CD4-positive, alpha-beta T cell treated with Interleukin-4 for 1 hour (primary cell): ENCODE results near the gene SPN.
"Not testable (repeated sequence)": the region's sequence is repeated elsewhere in the genome, so short reads cannot be mapped to it uniquely, and the experiment has no call there.

Experiments used
- DNase-seq, 2 donors: peaks; one replicate each; pipeline ENCODE4 v3.0.0-alpha.2; 2020 to 2022

SPN gene, protein sequence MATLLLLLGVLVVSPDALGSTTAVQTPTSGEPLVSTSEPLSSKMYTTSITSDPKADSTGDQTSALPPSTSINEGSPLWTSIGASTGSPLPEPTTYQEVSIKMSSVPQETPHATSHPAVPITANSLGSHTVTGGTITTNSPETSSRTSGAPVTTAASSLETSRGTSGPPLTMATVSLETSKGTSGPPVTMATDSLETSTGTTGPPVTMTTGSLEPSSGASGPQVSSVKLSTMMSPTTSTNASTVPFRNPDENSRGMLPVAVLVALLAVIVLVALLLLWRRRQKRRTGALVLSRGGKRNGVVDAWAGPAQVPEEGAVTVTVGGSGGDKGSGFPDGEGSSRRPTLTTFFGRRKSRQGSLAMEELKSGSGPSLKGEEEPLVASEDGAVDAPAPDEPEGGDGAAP

GRCh38 chr16:29663016-29663806, at the start of gene SPN:
Gene SPN, plus strand, starts transcription at chr16:29663247. Its CDS starts 482 bp downstream, at chr16:29663729.
- DNase-seq, result peak in 1 of 2 donors; percentile 41

DNA sequence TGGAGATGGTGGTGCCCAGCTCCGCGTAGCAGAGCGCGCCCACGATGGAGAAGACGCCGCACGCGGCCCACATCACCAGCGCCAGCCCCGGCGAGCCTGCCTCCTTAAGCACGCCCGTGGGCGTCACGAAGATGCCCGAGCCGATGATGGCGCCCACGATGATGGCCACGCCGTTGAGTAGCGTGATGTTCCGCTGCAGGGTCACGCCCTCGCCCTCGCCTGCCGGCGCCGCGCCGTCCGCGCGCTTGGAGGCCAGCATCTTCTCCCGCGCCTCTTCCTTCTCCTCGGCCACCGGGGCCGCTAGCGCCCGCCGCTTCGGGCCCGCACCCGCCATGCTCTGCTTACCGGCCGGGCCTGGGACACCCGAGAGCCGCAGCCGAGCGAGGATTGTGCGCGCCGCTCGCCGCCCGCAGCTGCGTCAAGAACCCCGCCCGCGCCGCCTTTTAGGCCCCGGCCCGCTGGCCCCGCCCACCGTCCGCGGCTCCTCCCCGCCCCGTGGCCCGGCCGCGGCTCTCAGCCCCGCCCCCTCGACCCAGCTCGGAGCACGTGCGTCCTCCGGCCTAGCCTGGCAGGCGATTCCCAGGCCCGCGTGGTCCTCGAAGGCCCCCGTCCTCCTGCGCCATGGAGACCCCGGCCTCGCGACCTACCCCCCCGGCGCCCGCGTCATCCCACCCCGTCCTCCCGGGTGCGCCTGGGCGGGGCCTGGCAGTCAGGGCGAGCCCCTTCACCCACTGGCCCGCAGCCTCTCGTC, 49.6 kb upstream of the SPN start:
- DNase-seq, result peak; percentile 90 to 92

DNA sequence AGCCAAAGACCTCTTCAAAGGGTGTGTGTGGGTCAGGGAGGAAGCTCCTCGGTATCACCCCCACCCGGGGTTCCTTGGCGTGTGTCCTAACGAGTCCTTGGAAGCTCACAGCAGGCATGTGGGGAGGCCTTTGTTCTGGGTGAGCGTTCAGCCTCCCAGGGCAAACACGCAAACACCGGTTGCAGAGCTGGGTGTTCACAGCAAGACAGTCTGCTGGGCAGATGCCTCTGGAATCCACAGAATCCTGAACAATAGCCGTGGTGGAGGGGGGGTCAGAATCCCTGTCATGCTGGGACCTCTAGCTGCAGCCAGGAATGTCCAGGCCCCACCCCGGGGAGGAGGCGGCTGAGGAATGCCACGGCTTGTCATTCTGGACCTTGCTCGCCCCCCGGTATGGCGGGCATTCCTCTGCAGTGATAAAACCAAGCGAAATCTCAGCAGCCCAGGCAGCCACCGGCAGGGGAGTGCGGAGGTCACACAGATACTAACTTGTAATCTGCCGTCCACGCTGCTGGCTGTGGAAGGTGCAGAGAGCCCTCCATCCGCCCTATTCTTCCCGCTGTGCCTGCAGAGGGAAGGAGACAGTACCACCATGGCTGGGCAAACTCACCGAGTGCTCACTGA, 48.2 kb upstream of the SPN start:
- DNase-seq, result not testable (repeated sequence)

DNA sequence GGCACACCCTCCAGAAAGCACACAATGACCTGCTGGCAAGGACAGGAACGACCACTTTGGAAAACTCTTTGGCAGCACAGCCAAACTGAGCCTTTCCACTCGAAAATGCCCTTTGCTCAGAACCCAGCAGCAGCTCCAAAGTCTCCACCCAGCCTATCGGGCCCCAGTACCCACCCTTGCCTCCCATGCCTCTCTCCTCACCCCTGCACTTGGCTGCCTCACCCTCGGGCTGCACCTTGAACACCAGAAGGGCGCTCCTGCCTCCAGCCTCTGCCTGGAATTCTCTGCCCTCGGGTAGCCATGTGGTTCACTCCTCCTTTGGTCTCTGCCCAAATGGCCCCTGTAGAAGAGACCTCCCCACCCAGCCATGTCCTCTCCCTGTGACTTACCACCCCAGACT, 46.9 kb upstream of the SPN start:
- DNase-seq, result not testable (repeated sequence)

DNA sequence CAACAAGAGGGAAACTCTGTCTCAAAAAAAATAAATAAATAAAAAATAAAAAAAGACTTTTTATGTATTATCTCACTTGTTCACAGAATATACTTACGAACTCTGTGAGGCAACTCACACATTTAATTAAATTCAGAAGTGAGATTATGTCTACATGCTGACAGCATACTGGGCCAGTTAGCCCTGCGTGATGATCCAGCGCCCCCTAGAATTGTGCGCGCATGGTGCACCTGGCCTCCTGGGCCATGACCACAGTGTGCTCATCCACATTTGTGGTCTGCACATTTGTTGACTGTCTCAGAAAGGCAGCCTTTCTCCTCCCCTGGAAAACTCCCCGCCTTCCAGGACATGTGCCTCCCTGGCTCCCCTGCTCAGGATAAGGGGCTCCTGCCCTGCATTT, 42.5 kb upstream of the SPN start:
- DNase-seq, result peak; percentile 26 to 51

- not testable (repeated sequence) for DNase-seq
Measured at GRCh38 chr16:29622738-29623137, 40.3 kb upstream of the SPN start.

- DNase-seq, result not testable (repeated sequence)
Measured at GRCh38 chr16:29623253-29623652, 39.8 kb upstream of the SPN start.

- DNase-seq, result not testable (repeated sequence)
Measured at GRCh38 chr16:29625114-29625513, 37.9 kb upstream of the SPN start.

- DNase-seq, result peak; percentile 66 to 69
Measured at GRCh38 chr16:29626778-29627331, 36.2 kb upstream of the SPN start.

GRCh38 chr16:29627661-29628075, 35.4 kb upstream of the SPN start:
- peak; percentile 19 to 32 for DNase-seq

DNA sequence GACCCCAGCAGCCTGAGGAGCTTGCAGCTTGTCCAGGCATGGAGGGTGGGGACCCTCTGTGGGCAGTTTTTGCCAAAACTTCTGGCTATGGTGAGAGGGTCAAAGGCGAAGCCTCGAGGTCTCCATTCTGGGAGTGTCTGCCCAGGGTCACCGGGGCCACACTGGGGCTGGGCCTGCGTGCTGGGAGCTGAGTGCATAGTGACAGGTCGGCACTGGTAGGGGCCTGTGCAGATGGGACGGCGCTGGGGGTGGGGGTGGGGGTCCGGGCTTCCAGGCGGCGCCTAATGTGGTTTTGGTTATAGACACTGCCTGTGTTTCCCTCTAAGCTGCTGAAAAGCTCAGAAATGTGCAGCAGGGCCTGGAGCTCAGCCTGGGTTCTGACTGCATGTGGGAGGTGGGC, 34.3 kb upstream of the SPN start:
- not testable (repeated sequence) for DNase-seq

DNA sequence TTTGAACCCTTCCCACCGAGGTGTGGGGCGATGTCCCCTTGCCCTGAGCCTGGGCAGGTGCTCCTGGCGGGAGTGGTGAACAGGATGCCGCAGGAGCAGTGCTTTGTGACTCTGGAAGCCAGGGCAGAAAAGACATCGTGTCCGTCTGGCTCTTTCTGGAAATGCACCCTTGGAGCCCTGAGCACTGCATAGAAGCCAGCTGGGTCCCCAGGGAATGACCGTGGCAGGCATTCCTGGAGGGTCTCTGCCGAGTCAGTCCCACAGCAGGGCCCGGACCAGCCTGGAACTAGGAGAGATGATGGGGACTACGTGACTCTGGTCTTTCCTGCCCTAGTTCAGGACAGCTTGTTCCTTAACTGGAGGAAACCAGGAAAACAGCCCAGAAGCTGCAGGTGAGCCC, 33.7 kb upstream of the SPN start:
- not testable (repeated sequence) for DNase-seq

DNA sequence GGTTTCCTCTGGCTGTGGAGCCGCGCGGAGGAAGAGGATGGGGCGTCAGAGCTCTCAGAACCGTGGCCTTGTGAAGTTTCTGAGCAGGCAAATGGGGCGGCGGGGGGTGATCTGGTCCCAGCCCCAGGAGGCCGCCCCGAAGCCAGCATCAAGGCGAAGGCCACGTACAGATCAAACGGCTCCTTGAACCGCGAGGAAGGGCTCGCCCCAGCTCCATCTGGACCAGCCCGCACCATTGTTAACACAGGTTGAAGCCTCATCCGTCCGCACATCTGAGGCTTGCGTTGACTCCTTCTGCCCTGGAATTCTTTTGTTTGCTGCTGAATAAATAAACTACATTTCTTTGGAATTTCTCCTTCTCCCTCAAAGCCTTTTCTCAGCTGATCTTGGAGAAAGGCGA, 31.4 kb upstream of the SPN start:
- not testable (repeated sequence) for DNase-seq

DNA sequence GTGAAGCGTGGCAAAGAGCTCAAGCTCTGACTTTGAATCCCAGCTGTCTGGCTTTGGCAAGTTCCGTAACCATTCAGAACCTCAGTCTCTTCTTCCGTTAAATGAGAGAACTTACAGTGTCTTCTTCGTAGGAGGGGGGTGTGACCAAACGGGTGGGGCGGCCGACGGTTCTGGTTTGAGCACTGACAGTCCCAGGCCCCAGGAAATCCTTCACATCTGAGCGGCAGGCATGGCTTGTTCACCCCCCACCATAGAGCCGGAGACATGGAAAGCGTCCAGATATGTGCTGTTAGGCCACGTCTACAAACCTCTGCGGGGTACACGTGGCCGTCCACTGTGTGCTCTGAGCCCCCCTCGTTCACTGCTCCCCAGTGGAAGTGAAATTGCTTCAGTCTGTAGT, 27.1 kb upstream of the SPN start:
- not testable (repeated sequence) for DNase-seq

DNA sequence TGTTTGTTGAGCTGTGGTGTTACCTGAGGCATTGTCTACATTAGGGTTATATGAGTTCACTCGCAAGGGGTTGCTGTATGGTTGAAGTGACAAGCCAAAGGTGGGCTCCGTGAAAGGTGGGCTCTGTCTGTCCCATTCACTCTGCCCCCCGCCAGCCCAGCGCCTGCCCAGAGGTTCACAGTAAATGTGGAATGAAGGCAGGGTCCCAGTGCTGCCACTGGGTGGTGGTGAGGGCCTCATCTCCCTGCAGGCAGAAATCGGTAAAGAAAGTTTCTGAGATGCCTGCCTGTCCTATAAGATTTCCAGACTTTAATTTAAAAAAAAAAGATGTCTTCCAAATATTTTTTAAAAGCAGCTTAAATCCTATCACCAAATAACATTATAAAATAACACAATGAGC, 26.7 kb upstream of the SPN start:
- DNase-seq, result not testable (repeated sequence)

GRCh38 chr16:29638751-29639150, 24.3 kb upstream of the SPN start:
- DNase-seq, result not testable (repeated sequence)

DNA sequence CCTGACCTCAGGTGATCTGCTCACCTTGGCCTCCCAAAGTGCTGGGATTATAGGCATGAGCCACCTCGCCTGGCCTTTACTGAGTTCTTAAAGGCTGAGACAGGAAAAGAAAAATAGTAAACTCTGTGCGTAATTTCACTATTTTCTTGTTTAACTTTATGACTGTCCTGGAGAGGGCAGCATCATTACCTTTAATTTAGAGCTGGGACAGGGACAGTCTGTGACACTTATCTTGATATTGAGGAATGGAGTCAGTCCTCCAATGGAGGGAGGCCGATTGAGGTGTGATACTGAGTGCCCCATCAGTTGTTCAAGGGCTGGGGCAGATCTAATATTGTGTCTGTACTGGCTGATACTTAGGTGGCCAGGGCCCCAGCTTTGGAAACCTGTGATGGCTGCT, 21.5 kb upstream of the SPN start:
- peak in 1 of 2 donors; percentile 56 for DNase-seq

DNA sequence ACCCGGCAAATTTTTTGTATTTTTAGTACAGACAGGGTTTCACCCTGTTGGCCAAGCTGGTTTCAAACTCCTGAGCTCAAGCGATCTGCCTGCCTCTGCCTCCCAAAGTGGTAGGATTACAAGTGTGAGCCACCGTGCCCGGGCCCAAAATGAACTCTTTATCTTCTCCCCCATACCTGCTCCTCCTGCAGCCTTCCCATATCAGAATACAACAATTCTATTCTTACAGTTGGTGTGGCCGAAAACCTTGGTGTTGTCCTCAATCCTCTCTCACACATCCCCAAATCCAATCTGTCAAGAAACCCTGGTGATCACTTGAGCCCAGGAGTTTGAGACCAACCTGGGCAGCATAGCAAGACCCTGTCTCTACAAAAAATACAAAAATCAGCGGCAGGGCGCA, 19.5 kb upstream of the SPN start:
- no peak for DNase-seq

GRCh38 chr16:29644338-29644857, 18.6 kb upstream of the SPN start:
- DNase-seq, result no peak

- DNase-seq, result no peak
Measured at GRCh38 chr16:29644973-29645693, 17.9 kb upstream of the SPN start.

- DNase-seq, result peak; percentile 34 to 48
Measured at GRCh38 chr16:29645694-29646187, 17.3 kb upstream of the SPN start.
